HepG2 (cell line): ENCODE results near the gene SOX13. TPM values are rescaled to one million over a fixed set of nuclear protein-coding genes. Genes with fewer than 3 reads are reported as not detected.
A peak's percentile ranks its signal among the peaks of the same experiment; 100 is the strongest.

Source experiments
- EZH2 ChIP-seq: conservative IDR thresholded peaks from 2 replicates; pipeline ENCODE4 v1.6.1; 2012; ENCODE audit warnings: mild to moderate bottlenecking, low read depth, low read length, moderate library complexity
- FOSL2 ChIP-seq: sonication (generic); formaldehyde crosslinking; IDR thresholded peaks from 2 replicates; pipeline ENCODE4 v1.4.0; 2020; ENCODE audit warnings: missing genetic modification reagents
- FOXP1 ChIP-seq, 2 experiments: fragments of 450-650 bp in 1 of 2; IDR thresholded peaks; 2 replicates each; pipeline ENCODE4 v1.6.1; 2017 to 2018; ENCODE audit warnings: antibody characterized with exemption in 1 of 2
- KDM4B ChIP-seq: sonication (generic); formaldehyde crosslinking; IDR thresholded peaks from 2 replicates; pipeline ENCODE4 v1.4.0; 2020; ENCODE audit warnings: missing genetic modification reagents
- MBNL3 ChIP-seq: fragments of 250-450 bp; sonication (Bioruptor Pico); conservative IDR thresholded peaks from 2 replicates; pipeline ENCODE4 v1.8.0; 2022; ENCODE audit warnings: mild to moderate bottlenecking, inconsistent platforms
- PAX8 ChIP-seq: sonication (generic); formaldehyde crosslinking; IDR thresholded peaks from 2 replicates; pipeline ENCODE4 v1.8.0; 2022; ENCODE audit warnings: mild to moderate bottlenecking, missing genetic modification reagents, borderline replicate concordance
- PITX1 ChIP-seq: sonication (generic); formaldehyde crosslinking; IDR thresholded peaks from 2 replicates; pipeline ENCODE4 v1.5.1; 2020; ENCODE audit warnings: mild to moderate bottlenecking, missing genetic modification reagents
- SNRNP70 ChIP-seq: fragments of 200-400 bp; formaldehyde crosslinking; IDR thresholded peaks from 2 replicates; pipeline ENCODE4 v1.6.1; 2017; ENCODE audit warnings: mild to moderate bottlenecking, low read depth, low read length, moderate library complexity
- TARDBP ChIP-seq: sonication (generic); formaldehyde crosslinking; IDR thresholded peaks from 2 replicates; pipeline ENCODE4 v1.8.0; 2022; ENCODE audit warnings: mild to moderate bottlenecking, missing genetic modification reagents
- ZBTB1 ChIP-seq: sonication (generic); formaldehyde crosslinking; IDR thresholded peaks from 2 replicates; pipeline ENCODE4 v1.4.0; 2020; ENCODE audit warnings: missing genetic modification reagents, borderline replicate concordance
- ZNF274 ChIP-seq: sonication (generic); formaldehyde crosslinking; IDR thresholded peaks from 2 replicates; pipeline ENCODE4 v1.5.1; 2020; ENCODE audit warnings: mild to moderate bottlenecking, missing genetic modification reagents
- ZNF3 ChIP-seq: IDR thresholded peaks from 2 replicates; pipeline ENCODE4 v1.7.0; 2017; ENCODE audit warnings: inconsistent platforms
- ZNF367 ChIP-seq: sonication (generic); formaldehyde crosslinking; IDR thresholded peaks from 2 replicates; pipeline ENCODE4 v1.4.0; 2020; ENCODE audit warnings: missing genetic modification reagents, borderline replicate concordance
- ZNF547 ChIP-seq: sonication (generic); formaldehyde crosslinking; IDR thresholded peaks from 2 replicates; pipeline ENCODE4 v1.5.1; 2020; ENCODE audit warnings: mild to moderate bottlenecking, missing genetic modification reagents
- ZNF589 ChIP-seq: sonication (generic); formaldehyde crosslinking; conservative IDR thresholded peaks from 2 replicates; pipeline ENCODE4 v1.8.0; 2022; ENCODE audit warnings: mild to moderate bottlenecking, moderate library complexity, missing genetic modification reagents
- ZNF75D ChIP-seq: sonication (generic); formaldehyde crosslinking; IDR thresholded peaks from 2 replicates; pipeline ENCODE4 v1.8.1; 2023; ENCODE audit warnings: missing genetic modification reagents, mild to moderate bottlenecking, borderline replicate concordance
- polyA plus RNA-seq, 8 experiments: library from polyadenylated mRNA; depleted of rRNA in 3 of 8; stranded (reverse) in 7 of 8; unstranded in 1 of 8; fragments of >200 nt; fragmentation: Illumina TruSeq in 4 of 8; extraction: Trizol in 4 of 8; gene quantifications; 2 replicates each; pipeline versions ENCODE4 v1.2.1 to v1.2.3, GENCODE V29; 2011 to 2016; ENCODE audit warnings: low read depth in 4 of 8, missing spikeins in 1 of 8, mixed read lengths in 1 of 8; ENCODE audit not compliant: insufficient read depth in 1 of 8
- total RNA-seq, 5 experiments: library from RNA; depleted of rRNA; stranded (reverse); fragments of >200 nt; fragmentation: Illumina TruSeq; extraction: Trizol; gene quantifications; 2 replicates each; pipeline ENCODE4 v1.2.3, GENCODE V29; 2016; ENCODE audit warnings: low read depth in 1 of 5
- TF ChIP-seq, protein P1 (sequence below): IDR thresholded peaks from 2 replicates; pipeline ENCODE4 v1.6.1; 2016; ENCODE audit warnings: mild to moderate bottlenecking, missing biosample characterization, missing genetic modification reagents
- TF ChIP-seq, protein P2 (sequence below): sonication (generic); formaldehyde crosslinking; IDR thresholded peaks from 2 replicates; pipeline ENCODE4 v1.4.0; 2020; ENCODE audit warnings: low read depth, mild to moderate bottlenecking, missing genetic modification reagents
- TF ChIP-seq, protein P3 (sequence below): sonication (generic); formaldehyde crosslinking; IDR thresholded peaks from 2 replicates; pipeline ENCODE4 v1.8.1; 2023; ENCODE audit warnings: mild to moderate bottlenecking, moderate library complexity, missing genetic modification reagents
- TF ChIP-seq, protein P4 (sequence below): IDR thresholded peaks from 2 replicates; pipeline ENCODE4 v1.6.1; 2016; ENCODE audit warnings: missing compliant biosample characterization, missing genetic modification reagents, borderline replicate concordance
- TF ChIP-seq, protein P5 (sequence below): sonication (generic); IDR thresholded peaks from 2 replicates; pipeline ENCODE4 v1.6.1; 2016; ENCODE audit warnings: low read depth, borderline replicate concordance
- TF ChIP-seq, protein P6 (sequence below): sonication (generic); formaldehyde crosslinking; IDR thresholded peaks from 2 replicates; pipeline ENCODE4 v1.8.0; 2022; ENCODE audit warnings: low read depth, missing genetic modification reagents
- TF ChIP-seq, protein P7 (sequence below): sonication (generic); formaldehyde crosslinking; IDR thresholded peaks from 2 replicates; pipeline ENCODE4 v1.4.0; 2020; ENCODE audit warnings: missing genetic modification reagents

SOX13 gene
- total and polyA plus RNA-seq, 2 of the 13 experiments (the other 11 are each of a cell fraction or from before 2014, with no cell fraction given) = 13.3 to 15.8 TPM

DNA sequence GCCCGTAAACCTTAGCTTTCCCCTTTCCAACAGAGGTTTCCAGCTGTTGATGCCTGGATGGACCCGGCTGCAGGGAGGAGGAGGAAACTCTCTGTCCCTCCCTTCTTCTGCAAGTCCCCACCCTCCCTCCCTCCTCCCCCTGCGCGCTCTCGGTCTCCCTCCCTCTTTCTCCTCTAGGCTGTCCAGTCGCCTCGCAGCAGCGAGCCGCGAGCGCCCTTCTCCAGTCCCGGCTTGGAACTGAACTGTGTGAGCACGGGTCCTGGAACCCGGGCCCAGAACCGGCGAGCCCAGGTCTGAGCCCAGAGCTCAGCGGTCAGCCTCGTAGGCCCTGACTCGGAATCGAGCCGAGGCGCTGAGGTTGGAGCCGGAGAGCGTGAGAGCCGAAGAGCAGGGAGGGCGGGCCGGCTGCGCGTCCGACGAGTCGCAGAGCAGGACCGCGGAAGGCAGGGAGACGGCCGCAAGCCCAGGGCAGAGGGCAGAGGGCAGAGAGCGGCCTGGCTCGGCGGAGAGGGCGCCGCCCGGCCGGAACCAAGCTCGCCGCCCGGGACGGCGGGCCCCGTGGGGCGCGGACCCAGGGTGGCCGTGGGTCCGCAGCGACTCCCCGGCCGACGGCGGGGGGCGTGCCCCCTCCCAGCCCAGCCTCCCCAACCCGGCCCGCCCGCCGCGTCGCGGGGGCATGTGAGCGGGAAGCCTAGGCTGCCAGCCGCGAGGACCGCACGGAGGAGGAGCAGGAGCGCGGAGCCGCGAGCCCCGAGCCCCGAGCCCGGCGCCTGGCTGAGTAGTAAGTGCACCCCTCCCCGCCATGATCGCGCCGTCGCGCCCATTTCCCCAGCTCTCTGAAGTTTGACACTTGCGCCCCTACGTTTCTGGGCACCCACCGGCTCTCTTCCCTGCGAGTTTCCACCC, at the start of gene SOX13 (continued):
- peak; percentile 77 for TF ChIP-seq ZNF274 (CRISPR knock-in tag)
- TF ChIP-seq ZNF3 (CRISPR knock-in tag) = no peak
- TF ChIP-seq ZBTB1 (CRISPR knock-in tag) = no peak
- no peak for TF ChIP-seq ZNF589
- TF ChIP-seq, protein P1, sequence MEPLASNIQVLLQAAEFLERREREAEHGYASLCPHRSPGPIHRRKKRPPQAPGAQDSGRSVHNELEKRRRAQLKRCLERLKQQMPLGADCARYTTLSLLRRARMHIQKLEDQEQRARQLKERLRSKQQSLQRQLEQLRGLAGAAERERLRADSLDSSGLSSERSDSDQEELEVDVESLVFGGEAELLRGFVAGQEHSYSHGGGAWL (CRISPR knock-in tag) = peak; percentile 67; the same call in 1 of the 2 replicates
- no peak for TF ChIP-seq SNRNP70
- peak; percentile 65 for TF ChIP-seq PITX1 (CRISPR knock-in tag)
- TF ChIP-seq, protein P2, sequence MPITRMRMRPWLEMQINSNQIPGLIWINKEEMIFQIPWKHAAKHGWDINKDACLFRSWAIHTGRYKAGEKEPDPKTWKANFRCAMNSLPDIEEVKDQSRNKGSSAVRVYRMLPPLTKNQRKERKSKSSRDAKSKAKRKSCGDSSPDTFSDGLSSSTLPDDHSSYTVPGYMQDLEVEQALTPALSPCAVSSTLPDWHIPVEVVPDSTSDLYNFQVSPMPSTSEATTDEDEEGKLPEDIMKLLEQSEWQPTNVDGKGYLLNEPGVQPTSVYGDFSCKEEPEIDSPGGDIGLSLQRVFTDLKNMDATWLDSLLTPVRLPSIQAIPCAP (CRISPR knock-in tag) = no peak
- TF ChIP-seq, protein P3, sequence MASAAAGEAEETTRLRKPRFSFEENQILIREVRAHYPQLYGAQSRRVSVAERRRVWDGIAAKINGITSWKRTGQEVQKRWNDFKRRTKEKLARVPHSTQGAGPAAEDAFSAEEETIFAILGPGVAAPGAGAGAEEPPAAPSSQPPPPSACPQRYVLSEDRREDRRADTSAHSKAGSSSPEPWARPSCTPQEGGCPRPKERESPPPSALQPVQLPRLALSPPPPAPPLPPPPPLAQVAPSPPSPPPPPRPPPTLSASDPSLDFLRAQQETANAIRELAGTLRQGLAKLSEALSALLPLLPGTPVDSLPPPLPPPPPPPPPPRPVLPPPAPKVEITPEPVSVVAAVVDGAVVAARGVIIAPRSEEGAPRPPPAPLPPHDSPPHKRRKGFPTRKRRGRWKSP (CRISPR knock-in tag) = peak; percentile 81
- TF ChIP-seq TARDBP (CRISPR knock-in tag) = peak; percentile 82; the same call in 1 of the 2 replicates
- TF ChIP-seq ZNF547 (CRISPR knock-in tag) = peak; percentile 60; the same call in 1 of the 2 replicates
- TF ChIP-seq, protein P4, sequence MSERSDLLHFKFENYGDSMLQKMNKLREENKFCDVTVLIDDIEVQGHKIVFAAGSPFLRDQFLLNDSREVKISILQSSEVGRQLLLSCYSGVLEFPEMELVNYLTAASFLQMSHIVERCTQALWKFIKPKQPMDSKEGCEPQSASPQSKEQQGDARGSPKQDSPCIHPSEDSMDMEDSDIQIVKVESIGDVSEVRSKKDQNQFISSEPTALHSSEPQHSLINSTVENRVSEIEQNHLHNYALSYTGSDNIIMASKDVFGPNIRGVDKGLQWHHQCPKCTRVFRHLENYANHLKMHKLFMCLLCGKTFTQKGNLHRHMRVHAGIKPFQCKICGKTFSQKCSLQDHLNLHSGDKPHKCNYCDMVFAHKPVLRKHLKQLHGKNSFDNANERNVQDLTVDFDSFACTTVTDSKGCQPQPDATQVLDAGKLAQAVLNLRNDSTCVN (CRISPR knock-in tag) = 0 out of 2 replicates have a peak, but pooled peaks have one; percentile 61
- no peak for TF ChIP-seq ZNF367 (CRISPR knock-in tag)
- peak; percentile 84; the same call in 1 of the 2 replicates for TF ChIP-seq KDM4B (CRISPR knock-in tag)
- TF ChIP-seq, protein P5, sequence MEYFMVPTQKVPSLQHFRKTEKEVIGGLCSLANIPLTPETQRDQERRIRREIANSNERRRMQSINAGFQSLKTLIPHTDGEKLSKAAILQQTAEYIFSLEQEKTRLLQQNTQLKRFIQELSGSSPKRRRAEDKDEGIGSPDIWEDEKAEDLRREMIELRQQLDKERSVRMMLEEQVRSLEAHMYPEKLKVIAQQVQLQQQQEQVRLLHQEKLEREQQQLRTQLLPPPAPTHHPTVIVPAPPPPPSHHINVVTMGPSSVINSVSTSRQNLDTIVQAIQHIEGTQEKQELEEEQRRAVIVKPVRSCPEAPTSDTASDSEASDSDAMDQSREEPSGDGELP = no peak
- TF ChIP-seq, protein P6, sequence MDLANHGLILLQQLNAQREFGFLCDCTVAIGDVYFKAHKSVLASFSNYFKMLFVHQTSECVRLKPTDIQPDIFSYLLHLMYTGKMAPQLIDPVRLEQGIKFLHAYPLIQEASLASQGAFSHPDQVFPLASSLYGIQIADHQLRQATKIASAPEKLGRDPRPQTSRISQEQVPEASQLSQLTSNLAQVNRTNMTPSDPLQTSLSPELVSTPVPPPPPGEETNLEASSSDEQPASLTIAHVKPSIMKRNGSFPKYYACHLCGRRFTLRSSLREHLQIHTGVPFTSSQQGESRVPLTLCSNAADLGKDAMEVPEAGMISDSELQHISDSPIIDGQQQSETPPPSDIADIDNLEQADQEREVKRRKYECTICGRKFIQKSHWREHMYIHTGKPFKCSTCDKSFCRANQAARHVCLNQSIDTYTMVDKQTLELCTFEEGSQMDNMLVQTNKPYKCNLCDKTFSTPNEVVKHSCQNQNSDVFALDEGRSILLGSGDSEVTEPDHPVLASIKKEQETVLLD (CRISPR knock-in tag) = no peak
- no peak for TF ChIP-seq PAX8 (CRISPR knock-in tag)
- TF ChIP-seq, protein P7, sequence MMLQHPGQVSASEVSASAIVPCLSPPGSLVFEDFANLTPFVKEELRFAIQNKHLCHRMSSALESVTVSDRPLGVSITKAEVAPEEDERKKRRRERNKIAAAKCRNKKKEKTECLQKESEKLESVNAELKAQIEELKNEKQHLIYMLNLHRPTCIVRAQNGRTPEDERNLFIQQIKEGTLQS (CRISPR knock-in tag) = 0 out of 2 replicates have a peak, but pooled peaks have one; percentile 43
- no peak for TF ChIP-seq EZH2
- TF ChIP-seq FOXP1 (IDR thresholded peaks at IDR 0.05) = no peak
- TF ChIP-seq FOXP1 (CRISPR knock-in tag; IDR thresholded peaks at IDR 0.05) = no peak
- no peak for TF ChIP-seq MBNL3 (CRISPR knock-in tag)
- 0 out of 2 replicates have a peak, but pooled peaks have one; percentile 30 for TF ChIP-seq FOSL2 (CRISPR knock-in tag)
- no peak for TF ChIP-seq ZNF75D
